H9 (cell line): ENCODE results near the gene ELF2. TPM values are rescaled to one million over a fixed set of nuclear protein-coding genes. Genes with fewer than 3 reads are reported as not detected.
"Not testable (repeated sequence)": the region's sequence is repeated elsewhere in the genome, so short reads cannot be mapped to it uniquely, and the experiment has no call there.

Experiments used
- DNase-seq: peaks from one replicate; pipeline ENCODE4 v3.0.0-alpha.2; 2017
- H2AFZ ChIP-seq: one replicate; pipeline ENCODE4 v1.6.1; 2013; ENCODE audit warnings: mild to moderate bottlenecking, low read length, control low read depth, moderate library complexity
- H2AK5ac ChIP-seq: 2 replicates; pipeline ENCODE4 v1.6.1; 2013; ENCODE audit warnings: low read length, control low read depth, mixed read lengths; ENCODE audit not compliant: insufficient read length
- H2BK120ac ChIP-seq: one replicate; pipeline ENCODE4 v1.6.1; 2013; ENCODE audit warnings: low read depth, mild to moderate bottlenecking, low read length, control low read depth, inconsistent platforms; ENCODE audit not compliant: poor library complexity, severe bottlenecking
- H2BK12ac ChIP-seq: 2 replicates; pipeline ENCODE4 v1.6.1; 2013; ENCODE audit warnings: low read length, control low read depth, mixed read lengths, low read depth; ENCODE audit not compliant: insufficient read length
- H2BK15ac ChIP-seq: 2 replicates; pipeline ENCODE4 v1.6.1; 2013; ENCODE audit warnings: low read depth, low read length, control low read depth
- H2BK20ac ChIP-seq: one replicate; pipeline ENCODE4 v1.6.1; 2013; ENCODE audit warnings: low read depth, mild to moderate bottlenecking, low read length, control low read depth, inconsistent platforms; ENCODE audit not compliant: poor library complexity, severe bottlenecking
- H2BK5ac ChIP-seq: 2 replicates; pipeline ENCODE4 v1.6.1; 2013; ENCODE audit warnings: low read length, control low read depth, mixed read lengths; ENCODE audit not compliant: insufficient read length
- H3K14ac ChIP-seq: 2 replicates; pipeline ENCODE4 v1.6.1; 2013; ENCODE audit warnings: low read length, control low read depth; ENCODE audit not compliant: insufficient read depth
- H3K18ac ChIP-seq: 2 replicates; pipeline ENCODE4 v1.6.1; 2013; ENCODE audit warnings: low read depth, mild to moderate bottlenecking, mixed read lengths, low read length, control low read depth; ENCODE audit not compliant: insufficient read length
- H3K23ac ChIP-seq: 2 replicates; pipeline ENCODE4 v1.6.1; 2013; ENCODE audit warnings: low read length, control low read depth, mixed read lengths, low read depth; ENCODE audit not compliant: insufficient read length
- H3K23me2 ChIP-seq: 2 replicates; pipeline ENCODE4 v1.6.1; 2013; ENCODE audit warnings: low read depth, mild to moderate bottlenecking, mixed read lengths, low read length, control low read depth; ENCODE audit not compliant: insufficient read length, poor library complexity, severe bottlenecking
- H3K27ac ChIP-seq: 2 replicates; pipeline ENCODE4 v1.5.1; 2013; ENCODE audit warnings: low read length, control low read depth, mixed read lengths, low read depth; ENCODE audit not compliant: insufficient read length
- H3K27me3 ChIP-seq: 2 replicates; pipeline ENCODE4 v1.6.1; 2013; ENCODE audit warnings: low read length, control low read depth, inconsistent platforms; ENCODE audit not compliant: insufficient read depth
- H3K4ac ChIP-seq: 2 replicates; pipeline ENCODE4 v1.6.1; 2013; ENCODE audit warnings: low read depth, mild to moderate bottlenecking, control low read depth, inconsistent platforms, low read length, moderate library complexity
- H3K4me1 ChIP-seq: 2 replicates; pipeline ENCODE4 v1.6.1; 2013; ENCODE audit warnings: low read length, control low read depth, inconsistent platforms; ENCODE audit not compliant: insufficient read depth
- H3K4me2 ChIP-seq: 2 replicates; pipeline ENCODE4 v1.6.1; 2013; ENCODE audit warnings: low read length, control low read depth, mixed read lengths; ENCODE audit not compliant: insufficient read length, insufficient read depth
- H3K56ac ChIP-seq: 2 replicates; pipeline ENCODE4 v1.6.1; 2013; ENCODE audit warnings: low read depth, mild to moderate bottlenecking, mixed read lengths, low read length, control low read depth; ENCODE audit not compliant: insufficient read length
- H3K79me1 ChIP-seq: 2 replicates; pipeline ENCODE4 v1.6.1; 2013; ENCODE audit warnings: low read depth, mild to moderate bottlenecking, moderate library complexity, low read length, control low read depth, inconsistent platforms; ENCODE audit not compliant: insufficient read depth, poor library complexity, severe bottlenecking
- H3K79me2 ChIP-seq: 2 replicates; pipeline ENCODE4 v1.6.1; 2013; ENCODE audit warnings: low read length, control low read depth, inconsistent platforms; ENCODE audit not compliant: insufficient read depth
- H3K9ac ChIP-seq: 2 replicates; pipeline ENCODE4 v1.6.1; 2013; ENCODE audit warnings: low read length, control low read depth, mixed read lengths; ENCODE audit not compliant: insufficient read length; ENCODE audit errors: extremely low read depth
- H3K9me3 ChIP-seq: one replicate; pipeline ENCODE4 v1.6.1; 2013; ENCODE audit warnings: low read depth, low read length, inconsistent platforms; ENCODE audit not compliant: control insufficient read depth
- H3T11ph ChIP-seq: one replicate; pipeline ENCODE4 v1.6.1; 2013; ENCODE audit warnings: mild to moderate bottlenecking, low read length, control low read depth, inconsistent platforms
- H4K20me1 ChIP-seq: one replicate; pipeline ENCODE4 v1.6.1; 2013; ENCODE audit not compliant: control insufficient read depth, insufficient read length, insufficient read depth
- H4K5ac ChIP-seq: 2 replicates; pipeline ENCODE4 v1.6.1; 2013; ENCODE audit warnings: low read depth, mild to moderate bottlenecking, mixed read lengths, low read length, control low read depth; ENCODE audit not compliant: insufficient read length
- H4K8ac ChIP-seq: replicated peaks from 2 replicates; pipeline ENCODE4 v1.6.1; 2013; ENCODE audit warnings: low read length, control low read depth, mixed read lengths, low read depth; ENCODE audit not compliant: insufficient read length
- H4K91ac ChIP-seq: 2 replicates; pipeline ENCODE4 v1.6.1; 2013; ENCODE audit warnings: low read depth, mild to moderate bottlenecking, moderate library complexity, mixed read lengths, low read length, control low read depth; ENCODE audit not compliant: insufficient read length
- H3K27ac Mint-ChIP-seq, 3 experiments: 2 replicates in 2 of 3; 3 replicates in 1 of 3; pipeline ENCODE4 v1.8.0; 2020 to 2021; ENCODE audit warnings: mixed read lengths in 3 of 3, mild to moderate bottlenecking in 1 of 3, moderate library complexity in 1 of 3
- H3K27me3 Mint-ChIP-seq: 2 replicates; pipeline ENCODE4 v1.8.0; 2021; ENCODE audit warnings: low read depth, mild to moderate bottlenecking, moderate library complexity, mixed read lengths
- H3K36me3 Mint-ChIP-seq, 3 experiments: 2 replicates in 2 of 3; 3 replicates in 1 of 3; pipeline ENCODE4 v1.8.0; 2020 to 2021; ENCODE audit warnings: low read depth in 3 of 3, mixed read lengths in 3 of 3; ENCODE audit not compliant: insufficient read depth in 1 of 3
- H3K4me1 Mint-ChIP-seq, 2 experiments: 2 replicates each; pipeline ENCODE4 v1.8.0; 2020; ENCODE audit warnings: mixed read lengths in 2 of 2
- H3K4me3 Mint-ChIP-seq, 2 experiments: 2 replicates in 1 of 2; 3 replicates in 1 of 2; pipeline ENCODE4 v1.8.0; 2020 to 2021; ENCODE audit warnings: mild to moderate bottlenecking in 2 of 2, mixed read lengths in 2 of 2, moderate library complexity in 1 of 2
- H3K9me3 Mint-ChIP-seq, 2 experiments: 2 replicates in 1 of 2; 3 replicates in 1 of 2; pipeline ENCODE4 v1.8.0; 2020; ENCODE audit warnings: mild to moderate bottlenecking in 2 of 2, mixed read lengths in 2 of 2, moderate library complexity in 1 of 2
- CTCF ChIP-seq: fragments of 200-600 bp; sonication (generic); conservative IDR thresholded peaks from 3 replicates; pipeline ENCODE4 v1.8.0; 2021; ENCODE audit warnings: antibody characterized with exemption, mild to moderate bottlenecking
- WGBS: extraction: QIAGEN DNeasy Blood & Tissue Kit; methylation state at CpG from one replicate; pipeline ENCODE4 v1.1.7; 2013; ENCODE audit warnings: missing lambda C conversion rate, low lambda C conversion rate, mixed read lengths; ENCODE audit not compliant: insufficient read length; ENCODE audit errors: extremely low coverage; 5-methylcytosine and 5-hydroxymethylcytosine counted together
- total RNA-seq: library from RNA; stranded (reverse); gene quantifications from 2 replicates; pipeline ENCODE4 v1.2.1, GENCODE V29; 2021

The ELF2 gene
- total RNA-seq, 1 experiment from 2014 or later: 49.6 TPM

- H3K27ac Mint-ChIP-seq: no peak overlapping the region
- H3K36me3 Mint-ChIP-seq: peaks cover 21 to 73% (median 60%) of the 10 kb centered on the region in 3 experiments
- no peak for DNase-seq
Measured at GRCh38 chr4:139060591-139060990, 116.4 kb downstream of the ELF2 start.

GRCh38 chr4:139059026-139059425 is 118.0 kb downstream of the ELF2 start:
- not testable (repeated sequence) for H3K9me3 Mint-ChIP-seq, H3K4me1 Mint-ChIP-seq, H3K27me3 Mint-ChIP-seq, H4K5ac ChIP-seq, H2BK5ac ChIP-seq, H2BK15ac ChIP-seq, H4K20me1 ChIP-seq, H2BK12ac ChIP-seq, H3K9ac ChIP-seq, H3K4me3 Mint-ChIP-seq, H3K4me2 ChIP-seq, H2AK5ac ChIP-seq, H3K79me2 ChIP-seq, H4K8ac ChIP-seq, H4K91ac ChIP-seq, H3K23ac ChIP-seq, H3K4ac ChIP-seq, H2AFZ ChIP-seq, H3K56ac ChIP-seq, H3K4me1 ChIP-seq, H3K23me2 ChIP-seq, DNase-seq, H2BK120ac ChIP-seq, H3K9me3 ChIP-seq, H2BK20ac ChIP-seq, H3K14ac ChIP-seq, H3K18ac ChIP-seq, H3K27ac ChIP-seq, H3T11ph ChIP-seq, H3K79me1 ChIP-seq, H3K27me3 ChIP-seq
- WGBS: no CpG with 5 or more reads among the region's 4 CpGs
- H3K27ac Mint-ChIP-seq: 0 out of 7 replicates have a peak overlapping the region, but pooled peaks of 1 of the 3 experiments have one; percentile 49
- H3K36me3 Mint-ChIP-seq: peaks cover 16 to 72% (median 58%) of the 10 kb centered on the region in 3 experiments

More at GRCh38 chr4:139060591-139060990, 116.4 kb downstream of the ELF2 start:
- H3T11ph ChIP-seq: no peak overlapping the region
- H3K79me2 ChIP-seq: no peaks in the 10 kb centered on the region
- no peak overlapping the region for H3K27ac ChIP-seq
- Mint-ChIP-seq H3K4me3 (no peak overlapping the region), H3K27me3 (no peaks in the 10 kb centered on the region), H3K9me3 (no peaks in the 10 kb centered on the region), H3K4me1 (no peaks in the 10 kb centered on the region)
- no peaks in the 10 kb centered on the region for H3K9me3 ChIP-seq
- H3K23ac ChIP-seq: no peak overlapping the region
- no peak overlapping the region for H2AK5ac ChIP-seq
- no peak overlapping the region for H3K4ac ChIP-seq
- no peak overlapping the region for H3K9ac ChIP-seq
- H3K27me3 ChIP-seq: no peaks in the 10 kb centered on the region
- no peaks in the 10 kb centered on the region for H3K23me2 ChIP-seq
- no peaks in the 10 kb centered on the region for H4K20me1 ChIP-seq
- H4K8ac ChIP-seq: no peak overlapping the region
- no peaks in the 10 kb centered on the region for H3K79me1 ChIP-seq
- no CpG with 5 or more reads among the region's 3 CpGs for WGBS
- H3K4me1 ChIP-seq: no peaks in the 10 kb centered on the region
- H2BK15ac ChIP-seq: no peak overlapping the region
- no peak overlapping the region for H3K56ac ChIP-seq
- no peak overlapping the region for H4K5ac ChIP-seq
- H4K91ac ChIP-seq: no peak overlapping the region
- H2BK12ac ChIP-seq: no peak overlapping the region
- no peak overlapping the region for H2BK5ac ChIP-seq
- H2AFZ ChIP-seq: no peak overlapping the region
- no peak overlapping the region for H3K18ac ChIP-seq
- no peak overlapping the region for H3K14ac ChIP-seq
- no peak for TF ChIP-seq CTCF
- H3K4me2 ChIP-seq: no peak overlapping the region
- no peak overlapping the region for H2BK20ac ChIP-seq
- no peak overlapping the region for H2BK120ac ChIP-seq
